K562 (cell line): ENCODE data around the gene KIF3A. TPM values are rescaled to one million over a fixed set of nuclear protein-coding genes. Genes with fewer than 3 reads are reported as not detected.
A peak's percentile ranks its signal among the peaks of the same experiment; 100 is the strongest.

Experiments
- CGGBP1 ChIP-seq: fragments of 250-450 bp; sonication (Bioruptor Pico); IDR thresholded peaks from 2 replicates; pipeline ENCODE4 v1.9.0; 2021; ENCODE audit warnings: mild to moderate bottlenecking
- DLX4 ChIP-seq: fragments of 250-450 bp; sonication (Bioruptor Pico); IDR thresholded peaks from 2 replicates; pipeline ENCODE4 v1.6.1; 2021; ENCODE audit warnings: mild to moderate bottlenecking
- DMBX1 ChIP-seq: fragments of 250-450 bp; sonication (Bioruptor Pico); IDR thresholded peaks from 2 replicates; pipeline ENCODE4 v1.8.0; 2022; ENCODE audit warnings: inconsistent platforms, mild to moderate bottlenecking, moderate library complexity, borderline replicate concordance
- E2F4 ChIP-seq: sonication (generic); formaldehyde crosslinking; IDR thresholded peaks from 2 replicates; pipeline ENCODE4 v1.8.0; 2022; ENCODE audit warnings: mild to moderate bottlenecking, low read depth, missing genetic modification reagents
- EHMT2 ChIP-seq: fragments of 450-650 bp; IDR thresholded peaks from 2 replicates; pipeline ENCODE4 v1.6.1; 2018; ENCODE audit warnings: antibody characterized with exemption
- GTF2E2 ChIP-seq: fragments of 200-800 bp; sonication (Bioruptor generic); IDR thresholded peaks from 2 replicates; pipeline ENCODE4 v1.6.1; 2016; ENCODE audit warnings: missing genetic modification characterization, missing compliant biosample characterization
- HDAC2 ChIP-seq: fragments of 450-650 bp; IDR thresholded peaks from 2 replicates; pipeline ENCODE4 v1.6.1; 2016; ENCODE audit warnings: mild to moderate bottlenecking
- HMG20A ChIP-seq: fragments of 450-650 bp; formaldehyde crosslinking; conservative IDR thresholded peaks from 2 replicates; pipeline ENCODE4 v1.4.0; 2020; ENCODE audit warnings: mild to moderate bottlenecking, mixed read lengths
- ID3 ChIP-seq, 2 experiments: fragments of 250-450 bp in 1 of 2; fragments of 450-650 bp in 1 of 2; sonication (Bioruptor Pico) in 1 of 2; IDR thresholded peaks; 2 replicates each; pipeline versions ENCODE4 v1.6.1 to v1.8.0; 2016 to 2021; ENCODE audit warnings: mild to moderate bottlenecking in 2 of 2, moderate library complexity in 2 of 2, missing compliant biosample characterization in 1 of 2, missing genetic modification characterization in 1 of 2
- MAFK ChIP-seq: IDR thresholded peaks from 2 replicates; pipeline ENCODE4 v1.6.1; 2011; ENCODE audit warnings: low read length, improper control_type of control experiment
- PYGO2 ChIP-seq: fragments of 450-650 bp; IDR thresholded peaks from 2 replicates; pipeline ENCODE4 v1.6.1; 2016; ENCODE audit warnings: mild to moderate bottlenecking, missing genetic modification characterization, moderate library complexity, missing compliant biosample characterization
- RBM15 ChIP-seq: fragments of 200-400 bp; formaldehyde crosslinking; IDR thresholded peaks from 2 replicates; pipeline ENCODE4 v1.6.1; 2018; ENCODE audit warnings: mild to moderate bottlenecking, low read length, moderate library complexity; ENCODE audit not compliant: insufficient read depth
- RUNX1 ChIP-seq: sonication (generic); IDR thresholded peaks from 2 replicates; pipeline ENCODE4 v1.6.1; 2016; ENCODE audit warnings: antibody characterized with exemption, low read depth
- SIRT6 ChIP-seq: IDR thresholded peaks from one replicate; pipeline ENCODE4 v1.6.1; 2012; ENCODE audit warnings: low read depth, mild to moderate bottlenecking, control low read depth, inconsistent platforms, low read length, moderate library complexity
- SRSF9 ChIP-seq: fragments of 200-400 bp; formaldehyde crosslinking; IDR thresholded peaks from 2 replicates; pipeline ENCODE4 v1.6.1; 2017; ENCODE audit warnings: low read depth, low read length, borderline replicate concordance
- WHSC1 ChIP-seq: IDR thresholded peaks from one replicate; pipeline ENCODE4 v1.6.1; 2012; ENCODE audit warnings: low read length, control low read depth, inconsistent platforms
- ZNF24 ChIP-seq: fragments of 450-650 bp; IDR thresholded peaks from 2 replicates; pipeline ENCODE4 v1.6.1; 2016
- ZNF263 ChIP-seq: sonication (generic); formaldehyde crosslinking; IDR thresholded peaks from 2 replicates; pipeline ENCODE4 v1.8.0; 2022; ENCODE audit warnings: mild to moderate bottlenecking, missing genetic modification reagents, borderline replicate concordance
- ZNF274 ChIP-seq: IDR thresholded peaks from 2 replicates; pipeline ENCODE4 v1.6.1; 2011; ENCODE audit warnings: low read depth, mild to moderate bottlenecking, low read length, moderate library complexity, borderline replicate concordance
- ZNF347 ChIP-seq: fragments of 450-650 bp; formaldehyde crosslinking; IDR thresholded peaks from 2 replicates; pipeline ENCODE4 v1.4.0; 2020; ENCODE audit warnings: low read depth, mild to moderate bottlenecking, moderate library complexity
- ZNF561 ChIP-seq: fragments of 450-650 bp; formaldehyde crosslinking; conservative IDR thresholded peaks from 2 replicates; pipeline ENCODE4 v1.4.0; 2020; ENCODE audit warnings: mild to moderate bottlenecking, moderate library complexity
- ZNF584 ChIP-seq: fragments of 200-800 bp; sonication (Bioruptor generic); IDR thresholded peaks from 2 replicates; pipeline ENCODE4 v1.6.1; 2016; ENCODE audit warnings: low read depth, mild to moderate bottlenecking, missing genetic modification characterization, missing compliant biosample characterization
- ZNF639 ChIP-seq, 2 experiments: fragments of 200-800 bp in 1 of 2; sonication (Bioruptor generic) in 1 of 2; sonication (generic) in 1 of 2; formaldehyde crosslinking in 1 of 2; IDR thresholded peaks in 1 of 2; conservative IDR thresholded peaks in 1 of 2; 2 replicates each; pipeline versions ENCODE4 v1.5.0 to v1.6.1; 2016 to 2020; ENCODE audit warnings: missing compliant biosample characterization in 1 of 2, missing genetic modification characterization in 1 of 2, missing genetic modification reagents in 1 of 2
- ZNF695 ChIP-seq: fragments of 450-650 bp; formaldehyde crosslinking; IDR thresholded peaks from 2 replicates; pipeline ENCODE4 v1.4.0; 2020; ENCODE audit warnings: mild to moderate bottlenecking, moderate library complexity
- polyA plus RNA-seq, 8 experiments: library from polyadenylated mRNA; depleted of rRNA in 4 of 8; stranded (reverse) in 5 of 8; unstranded in 3 of 8; fragments of >200 nt; fragmentation: Nextera tagmentation in 2 of 8; fragmentation: Illumina TruSeq in 1 of 8; extraction: Ambion mirVana in 2 of 8; extraction: Trizol in 1 of 8; gene quantifications; 2 replicates each; pipeline versions ENCODE4 v1.2.1 to v1.2.3, GENCODE V29; 2011 to 2014; ENCODE audit warnings: inconsistent platforms in 1 of 8, missing spikeins in 1 of 8
- total RNA-seq, 7 experiments: library from RNA; depleted of rRNA in 6 of 7; stranded (reverse); fragments of >200 nt in 6 of 7; fragmentation: Illumina TruSeq in 2 of 7; extraction: Trizol in 2 of 7; gene quantifications; 2 replicates each; pipeline versions ENCODE4 v1.2.1 to v1.2.3, GENCODE V29; 2011 to 2021; ENCODE audit warnings: low replicate concordance in 1 of 7

The KIF3A gene
- total and polyA plus RNA-seq, 9 of the 15 experiments (the other 6 are each of a cell fraction or from before 2014, with no cell fraction given): 1.5 to 7.8 (median 6.0) TPM

- TF ChIP-seq ZNF263 (CRISPR knock-in tag) (no peak), E2F4 (CRISPR knock-in tag) (no peak), ZNF274 (no peak), ZNF584 (CRISPR knock-in tag) (peak; percentile 89; the same call in 1 of the 2 replicates), DMBX1 (CRISPR knock-in tag) (peak; percentile 88), ZNF639 (CRISPR knock-in tag; conservative IDR thresholded peaks at IDR 0.05 in 1 of 2, IDR thresholded peaks at IDR 0.05 in 1 of 2) (peak in 1 of 2 experiments; percentile 85; a peak in 2 of 4 replicates), ZNF24 (peak; percentile 54; the same call in 1 of the 2 replicates), ZNF347 (CRISPR knock-in tag) (no peak), HDAC2 (no peak; the same call in 1 of the 2 replicates), SRSF9 (no peak), WHSC1 (no peak), ZNF561 (peak; percentile 52; the same call in 1 of the 2 replicates), RUNX1 (no peak), ZNF695 (CRISPR knock-in tag) (no peak), HMG20A (CRISPR knock-in tag) (no peak), DLX4 (no peak), SIRT6 (no peak), EHMT2 (0 out of 2 replicates have a peak, but pooled peaks have one; percentile 17), ID3 (CRISPR knock-in tag; IDR thresholded peaks at IDR 0.05) (no peak), ID3 (tag; IDR thresholded peaks at IDR 0.05) (0 out of 2 replicates have a peak, but pooled peaks have one; percentile 11), GTF2E2 (no peak), MAFK (no peak), PYGO2 (tag) (0 out of 2 replicates have a peak, but pooled peaks have one; percentile 5), CGGBP1 (no peak), RBM15 (no peak)
Observed at GRCh38 chr5:132663771-132664695, 73.3 kb downstream of the KIF3A start (continued).
